ENCODE results near the gene EFNB2. TPM values are rescaled to one million over a fixed set of nuclear protein-coding genes. Genes with fewer than 3 reads are reported as not detected.

The EFNB2 gene
- total RNA-seq = 100 to 1,000 TPM in 1 of 2 donors, 10 to 100 TPM in 1; 41.8 to 104 TPM

GRCh38 chr13:106535552-106536243, at the start of gene EFNB2:
TSS of gene EFNB2 (minus strand) at chr13:106535662. CDS start at chr13:106534964, 698 bp downstream.
- H3K4me1 ChIP-seq = no peaks in the 10 kb centered on the region
- H3K36me3 ChIP-seq = no peaks in the 10 kb centered on the region
- TF ChIP-seq CTCF (IDR thresholded peaks at IDR 0.05) = no peak
- H3K27ac ChIP-seq = peak within 1 kb of the TSS; percentile 83
- peak; percentile 92 for DNase-seq
- intact Hi-C loops (cut with DNase I) = loop anchor here (5.0 to 10.0 kb wide), 4 partner anchors 82 to 1963 kb away; no protein-coding TSS in a partner anchor
- peak within 1 kb of the TSS; percentile 73 to 81 for H3K9ac ChIP-seq (ENCODE audit: low read depth in 2 of 2, low read length in 2 of 2)
- H3K27me3 ChIP-seq = no peaks in the 10 kb centered on the region
- peak within 1 kb of the TSS; percentile 85 for H3K4me3 ChIP-seq
- H3K9me3 ChIP-seq = no peaks in the 10 kb centered on the region

- Histone ChIP-seq H3K4me3 (no peak overlapping the region), H3K36me3 (no peaks in the 10 kb centered on the region), H3K9me3 (no peaks in the 10 kb centered on the region), H3K4me1 (no peaks in the 10 kb centered on the region), H3K27me3 (no peaks in the 10 kb centered on the region), H3K27ac (no peak overlapping the region), H3K9ac (ENCODE audit: low read depth in 2 of 2, low read length in 2 of 2) (no peak overlapping the region)
- no peak for DNase-seq
- TF ChIP-seq CTCF (IDR thresholded peaks at IDR 0.05) = no peak
- intact Hi-C loops (cut with DNase I) = no loop called here
These were observed 45.8 kb upstream of the EFNB2 start for GRCh38 chr13:106581225-106581624.

- DNase-seq = no peak
- H3K27ac ChIP-seq = no peak overlapping the region
- intact Hi-C loops (cut with DNase I) = no loop called here
- no peaks in the 10 kb centered on the region for H3K4me1 ChIP-seq
- H3K27me3 ChIP-seq = no peaks in the 10 kb centered on the region
- TF ChIP-seq CTCF (IDR thresholded peaks at IDR 0.05) = no peak
- no peak overlapping the region for H3K9ac ChIP-seq (ENCODE audit: low read depth in 2 of 2, low read length in 2 of 2)
- H3K4me3 ChIP-seq = no peak overlapping the region
- no peaks in the 10 kb centered on the region for H3K9me3 ChIP-seq
- H3K36me3 ChIP-seq = no peaks in the 10 kb centered on the region
These were observed 40.4 kb upstream of the EFNB2 start for GRCh38 chr13:106575896-106576295.

DNA sequence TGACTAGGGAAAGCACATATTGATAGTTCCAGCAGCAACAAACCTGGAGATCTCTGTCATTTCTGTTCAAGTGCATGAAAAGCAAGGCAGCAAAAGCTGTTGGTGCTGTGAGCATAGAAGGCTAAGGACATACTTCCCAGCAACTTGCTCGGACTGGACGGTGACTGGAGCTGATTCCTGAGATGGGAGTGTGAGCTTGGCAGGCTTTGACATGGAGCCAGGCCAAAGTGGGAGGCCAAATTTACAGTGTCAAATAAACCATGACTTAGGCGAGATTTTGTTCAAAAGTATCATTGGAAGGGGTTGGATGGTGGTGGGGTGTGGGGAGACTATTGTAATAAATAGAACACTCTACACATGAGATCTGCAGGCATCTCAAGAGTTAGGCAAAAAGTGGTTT, 38.4 kb upstream of the EFNB2 start:
- DNase-seq = peak; percentile 34
- TF ChIP-seq CTCF (IDR thresholded peaks at IDR 0.05) = no peak
- Histone ChIP-seq H3K4me1 (no peaks in the 10 kb centered on the region), H3K9ac (ENCODE audit: low read depth in 2 of 2, low read length in 2 of 2) (no peak overlapping the region), H3K36me3 (no peaks in the 10 kb centered on the region), H3K27ac (no peak overlapping the region), H3K27me3 (no peaks in the 10 kb centered on the region), H3K9me3 (no peaks in the 10 kb centered on the region), H3K4me3 (no peak overlapping the region)
- intact Hi-C loops (cut with DNase I) = no loop called here

DNA sequence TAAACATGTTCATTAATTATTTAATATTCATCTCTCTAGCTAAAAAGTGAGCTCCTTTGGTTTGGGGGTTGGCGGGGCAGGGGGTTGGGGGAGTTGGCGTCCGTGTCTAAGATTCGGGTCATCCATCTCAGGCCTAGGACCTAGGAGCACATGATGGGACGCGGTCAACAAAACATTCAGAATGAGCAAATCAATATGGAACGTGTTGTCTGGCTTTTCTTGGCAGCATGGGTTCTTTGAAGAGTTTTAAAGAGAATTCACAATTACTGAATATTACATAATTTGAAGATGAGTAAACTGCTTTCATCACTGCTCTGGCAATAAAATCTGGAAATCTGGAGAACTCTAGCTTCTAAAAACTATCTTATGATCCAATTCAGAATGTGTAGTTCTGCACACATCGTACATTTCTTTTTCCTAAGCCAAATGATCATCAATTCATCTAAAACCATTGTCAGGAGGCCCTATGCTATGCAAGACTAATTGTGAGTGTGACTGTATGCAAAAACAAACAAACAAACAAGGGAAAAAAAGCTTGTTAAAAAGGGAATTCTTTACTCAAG, 37.9 kb upstream of the EFNB2 start:
- Histone ChIP-seq H3K4me3 (no peak overlapping the region), H3K9me3 (no peaks in the 10 kb centered on the region), H3K4me1 (no peaks in the 10 kb centered on the region), H3K9ac (ENCODE audit: low read depth in 2 of 2, low read length in 2 of 2) (no peak overlapping the region), H3K36me3 (no peaks in the 10 kb centered on the region), H3K27ac (no peak overlapping the region), H3K27me3 (no peaks in the 10 kb centered on the region)
- intact Hi-C loops (cut with DNase I) = no loop called here
- no peak for TF ChIP-seq CTCF (IDR thresholded peaks at IDR 0.05)
- DNase-seq = no peak
